IMR-90 (cell line): ENCODE results near the gene ZNF518B. TPM values are rescaled to one million over a fixed set of nuclear protein-coding genes. Genes with fewer than 3 reads are reported as not detected.

ENCODE experiments used
- ATAC-seq: fragments of 200-7000 bp; cut with Tn5 transposase; 2 replicates; pipeline ENCODE4 v1.9.1; 2020; ENCODE audit warnings: low read depth, mild to moderate bottlenecking, moderate library complexity
- BruUV-seq: library from RNA; stranded (reverse); fragments of 400-500 nt; replicated peaks from 2 replicates; lab custom pipeline; 2021; lab: Mats Ljungman, UMichigan
- CTCF ChIA-PET: fragments of 300-600 bp; formaldehyde crosslinking; extraction: SDS; loops from one replicate; lab custom pipeline; 2021; ENCODE audit warnings: antibody characterized with exemption; lab: Yijun Ruan, JAX
- POLR2A ChIA-PET: fragments of 300-600 bp; sonication (Branson Sonifier 250); formaldehyde crosslinking; loops from one replicate; lab custom pipeline; 2022; ENCODE audit warnings: antibody characterized with exemption; ENCODE audit not compliant: unreplicated experiment; lab: Charles Lee
- DNase-seq: peaks from one replicate; pipeline ENCODE4 v3.0.0; 2013
- H2AFZ ChIP-seq: replicated peaks from 2 replicates; pipeline ENCODE3; 2013; ENCODE audit warnings: low read length, mild to moderate bottlenecking; ENCODE audit not compliant: poor library complexity
- H2AK5ac ChIP-seq: 2 replicates; pipeline ENCODE4 v1.6.1; 2013; ENCODE audit warnings: low read depth, low read length, inconsistent platforms
- H2AK9ac ChIP-seq: replicated peaks from 2 replicates; pipeline ENCODE3; 2013; ENCODE audit warnings: mild to moderate bottlenecking, low read depth, low read length, moderate library complexity; ENCODE audit not compliant: poor library complexity
- H2BK120ac ChIP-seq: 2 replicates; pipeline ENCODE4 v1.6.1; 2013; ENCODE audit warnings: low read depth, low read length, inconsistent platforms
- H2BK15ac ChIP-seq: 3 replicates; pipeline ENCODE4 v1.6.1; 2013; ENCODE audit warnings: low read depth, low read length, inconsistent platforms
- H2BK20ac ChIP-seq: 2 replicates; pipeline ENCODE4 v1.6.1; 2013; ENCODE audit warnings: low read depth, mild to moderate bottlenecking, inconsistent platforms, low read length, moderate library complexity
- H2BK5ac ChIP-seq: 2 replicates; pipeline ENCODE4 v1.6.1; 2013; ENCODE audit warnings: mild to moderate bottlenecking, low read depth, low read length, inconsistent platforms; ENCODE audit not compliant: poor library complexity, severe bottlenecking
- H3K14ac ChIP-seq: replicated peaks from 2 replicates; pipeline ENCODE4 v1.6.1; 2013; ENCODE audit warnings: low read depth, low read length, inconsistent platforms
- H3K18ac ChIP-seq: 2 replicates; pipeline ENCODE4 v1.6.1; 2013; ENCODE audit warnings: low read depth, low read length, control low read depth
- H3K23ac ChIP-seq: 2 replicates; pipeline ENCODE4 v1.6.1; 2013; ENCODE audit warnings: low read depth, low read length, inconsistent platforms
- H3K27ac ChIP-seq: 2 replicates; pipeline ENCODE4 v1.5.1; 2013; ENCODE audit warnings: mild to moderate bottlenecking, control low read depth, low read length; ENCODE audit not compliant: insufficient read depth
- H3K27me3 ChIP-seq: 2 replicates; pipeline ENCODE4 v1.6.1; 2013; ENCODE audit warnings: low read length; ENCODE audit not compliant: control insufficient read depth, insufficient read depth
- H3K36me3 ChIP-seq: 2 replicates; pipeline ENCODE4 v1.6.1; 2013; ENCODE audit warnings: low read length, mixed read lengths; ENCODE audit not compliant: control insufficient read depth, insufficient read depth
- H3K4ac ChIP-seq: 2 replicates; pipeline ENCODE4 v1.6.1; 2013; ENCODE audit warnings: low read depth, low read length, inconsistent platforms
- H3K4me1 ChIP-seq: 2 replicates; pipeline ENCODE4 v1.6.1; 2013; ENCODE audit warnings: low read length, mixed read lengths; ENCODE audit not compliant: control insufficient read depth, insufficient read depth
- H3K4me2 ChIP-seq: 2 replicates; pipeline ENCODE4 v1.6.1; 2013; ENCODE audit warnings: low read depth, mild to moderate bottlenecking, control low read depth, low read length, moderate library complexity
- H3K4me3 ChIP-seq: 2 replicates; pipeline ENCODE4 v1.5.1; 2013; ENCODE audit warnings: low read depth, mild to moderate bottlenecking, control low read depth, low read length, moderate library complexity; ENCODE audit not compliant: insufficient read depth
- H3K56ac ChIP-seq: 2 replicates; pipeline ENCODE4 v1.6.1; 2013; ENCODE audit warnings: low read length, inconsistent platforms; ENCODE audit not compliant: insufficient read depth; ENCODE audit errors: extremely low read depth
- H3K79me1 ChIP-seq, 2 experiments: 2 replicates each; pipeline ENCODE4 v1.6.1; 2013; ENCODE audit warnings: low read length in 2 of 2, inconsistent platforms in 1 of 2, low read depth in 1 of 2
- H3K9ac ChIP-seq: 2 replicates; pipeline ENCODE4 v1.6.1; 2013; ENCODE audit warnings: low read depth, low read length, control low read depth
- H3K9me1 ChIP-seq: 2 replicates; pipeline ENCODE4 v1.6.1; 2013; ENCODE audit warnings: low read length, inconsistent platforms; ENCODE audit not compliant: insufficient read depth
- H3K9me3 ChIP-seq: 2 replicates; pipeline ENCODE4 v1.6.1; 2013; ENCODE audit warnings: low read length; ENCODE audit not compliant: control insufficient read depth, insufficient read depth
- H4K20me1 ChIP-seq: 2 replicates; pipeline ENCODE4 v1.6.1; 2013; ENCODE audit warnings: low read length, inconsistent platforms; ENCODE audit not compliant: insufficient read depth
- H4K5ac ChIP-seq: 2 replicates; pipeline ENCODE4 v1.6.1; 2013; ENCODE audit warnings: mild to moderate bottlenecking, low read depth, low read length, control low read depth
- H4K8ac ChIP-seq, 2 experiments: 2 replicates each; pipeline ENCODE4 v1.6.1; 2013; ENCODE audit warnings: low read depth in 2 of 2, low read length in 2 of 2, control low read depth in 1 of 2, inconsistent platforms in 1 of 2
- H4K91ac ChIP-seq: 2 replicates; pipeline ENCODE4 v1.6.1; 2013; ENCODE audit warnings: low read depth, low read length, inconsistent platforms; ENCODE audit not compliant: insufficient read depth
- CHD1 ChIP-seq: IDR thresholded peaks from 2 replicates; pipeline ENCODE4 v1.6.1; 2012; ENCODE audit warnings: low read depth, low read length, improper control_type of control experiment
- CTCF ChIP-seq: conservative IDR thresholded peaks from 2 replicates; pipeline ENCODE4 v1.5.1; 2012; ENCODE audit warnings: mild to moderate bottlenecking, low read depth, low read length, improper control_type of control experiment
- ELK1 ChIP-seq: fragments of 150-350 bp; IDR thresholded peaks from 2 replicates; pipeline ENCODE4 v1.6.1; 2016; ENCODE audit warnings: low read depth, mild to moderate bottlenecking, low read length, moderate library complexity, borderline replicate concordance
- MAZ ChIP-seq: IDR thresholded peaks from 2 replicates; pipeline ENCODE4 v1.6.1; 2012; ENCODE audit warnings: low read depth, mild to moderate bottlenecking, low read length, improper control_type of control experiment, moderate library complexity, borderline replicate concordance
- WGBS, 2 experiments: methylation state at CpG; one replicate each; pipeline versions ENCODE4 v1.1.5 to v1.1.7; 2013; ENCODE audit warnings: missing lambda C conversion rate in 2 of 2; ENCODE audit not compliant: insufficient read length in 1 of 2; ENCODE audit errors: extremely low coverage in 2 of 2; 5-methylcytosine and 5-hydroxymethylcytosine counted together
- dilution Hi-C: fragments of 300-500 bp; cut with HindIII; formaldehyde crosslinking; loops from one replicate; pipeline ENCODE4 v1.14.3; 2018; ENCODE audit warnings: low sequenced_read_pairs; ENCODE audit not compliant: unreplicated experiment
- in situ Hi-C: fragments of 300-500 bp; cut with MboI; formaldehyde crosslinking; loops from 3 replicates; pipeline ENCODE4 v1.14.3; 2019; ENCODE audit warnings: low sequenced_read_pairs, inconsistent platforms, mixed read lengths
- intact Hi-C: fragments of 100-400 bp; cut with micrococcal nuclease; formaldehyde crosslinking; loops from 2 replicates; pipeline ENCODE4 v1.10.0; 2022
- polyA plus RNA-seq, 3 experiments: library from polyadenylated mRNA; depleted of rRNA; stranded (reverse); fragments of >200 nt; gene quantifications; 2 replicates each; pipeline ENCODE4 v1.2.3, GENCODE V29; 2012; ENCODE audit warnings: low replicate concordance in 1 of 3
- total RNA-seq: library from RNA; depleted of rRNA; stranded (reverse); fragments of >200 nt; gene quantifications from 2 replicates; pipeline ENCODE4 v1.2.3, GENCODE V29; 2012

Gene ZNF518B
- total and polyA plus RNA-seq, 2 of the 4 experiments (the other 2 are of a cell fraction), result 7.3 to 56.8 TPM

- H3K9me1 ChIP-seq, result no peaks in the 10 kb centered on the region
- H3K23ac ChIP-seq, result no peak overlapping the region
- no peak overlapping the region for H3K9ac ChIP-seq
- H3K4ac ChIP-seq, result no peak overlapping the region
- no peak overlapping the region for H2BK20ac ChIP-seq
- no peak overlapping the region for H4K5ac ChIP-seq
- no peaks in the 10 kb centered on the region for H3K27me3 ChIP-seq
- no peaks in the 10 kb centered on the region for H3K36me3 ChIP-seq
- no peak overlapping the region for H2BK15ac ChIP-seq
- no peak overlapping the region for H2BK120ac ChIP-seq
- no CpG with 5 or more reads among the region's 3 CpGs for WGBS, 2 experiments
- no peak overlapping the region for H2AK5ac ChIP-seq
- no peaks in the 10 kb centered on the region for H3K79me1 ChIP-seq
- H3K27ac ChIP-seq, result no peak overlapping the region
- no peak overlapping the region for H3K18ac ChIP-seq
- H3K14ac ChIP-seq, result no peak overlapping the region
- TF ChIP-seq CHD1, result no peak
- TF ChIP-seq CTCF, result no peak
- no peak for TF ChIP-seq MAZ
- TF ChIP-seq ELK1, result no peak
- H4K91ac ChIP-seq, result no peak overlapping the region
- no peak overlapping the region for H3K4me2 ChIP-seq
- no peak overlapping the region for H2BK5ac ChIP-seq
- intact Hi-C loops, result no loop called here
- no peak overlapping the region for H4K8ac ChIP-seq
- ATAC-seq, result no peak
- ChIA-PET POLR2A (no interaction called here), CTCF (no interaction called here)
- no peak for DNase-seq
- no peaks in the 10 kb centered on the region for H3K9me3 ChIP-seq
- BruUV-seq, result no TSS peak
- no peaks in the 10 kb centered on the region for H4K20me1 ChIP-seq
- H3K4me3 ChIP-seq, result no peak overlapping the region
- H2AFZ ChIP-seq, result no peak overlapping the region
- in situ Hi-C loops, result no loop called here
- no peaks in the 10 kb centered on the region for H3K4me1 ChIP-seq
- dilution Hi-C loops, result loop anchor here (25.0 kb wide), 1 partner anchor 259 kb away; no protein-coding TSS in a partner anchor
- no peak overlapping the region for H2AK9ac ChIP-seq
- H3K56ac ChIP-seq, result no peak overlapping the region
Measured at GRCh38 chr4:10421344-10422055, 35.7 kb downstream of the ZNF518B start.
